HFF-Myc (cell line): ENCODE results near the gene SPATA13.

Experiments used
- DNase-seq: peaks from one replicate; pipeline ENCODE4 v3.0.0-alpha.2; 2011; ENCODE audit warnings: low read depth; ENCODE audit errors: extremely low read depth
- H3K4me3 ChIP-seq: replicated peaks from 2 replicates; pipeline ENCODE4 v1.5.1; 2011; ENCODE audit warnings: low read depth, mild to moderate bottlenecking, control low read depth, low read length
- CTCF ChIP-seq: IDR thresholded peaks from 2 replicates; pipeline ENCODE4 v1.5.1; 2012; ENCODE audit warnings: mild to moderate bottlenecking, low read depth, low read length, control low read depth; ENCODE audit errors: missing control alignments

Gene SPATA13

GRCh38 chr13:24192057-24192810, 31.7 kb downstream of the SPATA13 start:
- TF ChIP-seq CTCF = no peak
- no peak overlapping the region for H3K4me3 ChIP-seq
- no peak for DNase-seq

- DNase-seq = no peak
- TF ChIP-seq CTCF = no peak
- no peak overlapping the region for H3K4me3 ChIP-seq
Observed at GRCh38 chr13:24192811-24193162, 32.3 kb downstream of the SPATA13 start.

- no peak for TF ChIP-seq CTCF
- H3K4me3 ChIP-seq = no peak overlapping the region
- DNase-seq = no peak
Observed at GRCh38 chr13:24194447-24194846, 33.9 kb downstream of the SPATA13 start.

- TF ChIP-seq CTCF = no peak
- no peak for DNase-seq
- no peak overlapping the region for H3K4me3 ChIP-seq
Observed at GRCh38 chr13:24195626-24196025, 35.1 kb downstream of the SPATA13 start.

GRCh38 chr13:24196593-24197197, 36.2 kb downstream of the SPATA13 start:
- DNase-seq = no peak
- TF ChIP-seq CTCF = no peak
- no peak overlapping the region for H3K4me3 ChIP-seq

- DNase-seq = no peak
- H3K4me3 ChIP-seq = no peak overlapping the region
- TF ChIP-seq CTCF = no peak
Observed at GRCh38 chr13:24199016-24199415, 38.5 kb downstream of the SPATA13 start.

GRCh38 chr13:24202215-24202614, 41.7 kb downstream of the SPATA13 start:
- TF ChIP-seq CTCF = no peak
- H3K4me3 ChIP-seq = no peak overlapping the region
- DNase-seq = no peak
